Natural killer cell treated with Interleukin-12 subunit alpha and Interleukin-12 subunit beta and Interleukin-15 and Interleukin-18, amount 100 ng/mL, for 72 hours (primary cell): ENCODE data around the gene MAML2. TPM values are rescaled to one million over a fixed set of nuclear protein-coding genes. Genes with fewer than 3 reads are reported as not detected.

ENCODE experiments used
- ATAC-seq, 2 donors: fragments of 150-1000 bp; cut with Tn5 transposase in 1 of 2; sonication (Bioruptor Pico), chemical (Tn5 transposase) in 1 of 2; 2 replicates each; pipeline ENCODE4 v1.10.0; 2021
- DNase-seq: peaks from one replicate; pipeline ENCODE4 v3.0.0; 2022; ENCODE audit warnings: low spot score
- H3K27ac Mint-ChIP-seq, 2 donors: 1 replicate in 1 of 2; 2 replicates in 1 of 2; pipeline ENCODE4 v1.8.0; 2022; ENCODE audit warnings: mixed read lengths in 2 of 2, mild to moderate bottlenecking in 1 of 2, moderate library complexity in 1 of 2
- H3K27me3 Mint-ChIP-seq, 2 donors: 1 replicate in 1 of 2; 2 replicates in 1 of 2; pipeline ENCODE4 v1.8.0; 2022; ENCODE audit warnings: mixed read lengths in 2 of 2
- H3K36me3 Mint-ChIP-seq: one replicate; pipeline ENCODE4 v1.8.0; 2022; ENCODE audit warnings: mixed read lengths
- H3K4me1 Mint-ChIP-seq, 2 donors: 1 replicate in 1 of 2; 2 replicates in 1 of 2; pipeline ENCODE4 v1.8.0; 2022; ENCODE audit warnings: low read depth in 2 of 2, mixed read lengths in 2 of 2, mild to moderate bottlenecking in 1 of 2
- H3K4me3 Mint-ChIP-seq: one replicate; pipeline ENCODE4 v1.8.0; 2022; ENCODE audit warnings: mixed read lengths
- H3K9me3 Mint-ChIP-seq: 2 replicates; pipeline ENCODE4 v1.8.0; 2022; ENCODE audit warnings: mixed read lengths
- total RNA-seq, 2 donors: library from RNA; stranded (reverse); gene quantifications; one replicate each; pipeline ENCODE4 v1.2.3, GENCODE V29; 2022

Gene MAML2
- total RNA-seq, 2 donors from 2014 or later, result 15.9 to 21.9 TPM

GRCh38 chr11:96199563-96200025 is 143.4 kb downstream of the MAML2 start:
- peaks cover 33 to 45% of the 10 kb centered on the region in 2 donors for H3K4me1 Mint-ChIP-seq
- H3K4me3 Mint-ChIP-seq, result peak overlapping the region; percentile 72
- peak in 1 of 2 donors; percentile 77 for ATAC-seq
- peak overlapping the region; percentile 87 to 88 for H3K27ac Mint-ChIP-seq
- no peaks in the 10 kb centered on the region for H3K27me3 Mint-ChIP-seq
- DNase-seq, result no peak
- H3K36me3 Mint-ChIP-seq, result peaks cover 5% of the 10 kb centered on the region
- H3K9me3 Mint-ChIP-seq, result peaks cover 3% of the 10 kb centered on the region

DNA sequence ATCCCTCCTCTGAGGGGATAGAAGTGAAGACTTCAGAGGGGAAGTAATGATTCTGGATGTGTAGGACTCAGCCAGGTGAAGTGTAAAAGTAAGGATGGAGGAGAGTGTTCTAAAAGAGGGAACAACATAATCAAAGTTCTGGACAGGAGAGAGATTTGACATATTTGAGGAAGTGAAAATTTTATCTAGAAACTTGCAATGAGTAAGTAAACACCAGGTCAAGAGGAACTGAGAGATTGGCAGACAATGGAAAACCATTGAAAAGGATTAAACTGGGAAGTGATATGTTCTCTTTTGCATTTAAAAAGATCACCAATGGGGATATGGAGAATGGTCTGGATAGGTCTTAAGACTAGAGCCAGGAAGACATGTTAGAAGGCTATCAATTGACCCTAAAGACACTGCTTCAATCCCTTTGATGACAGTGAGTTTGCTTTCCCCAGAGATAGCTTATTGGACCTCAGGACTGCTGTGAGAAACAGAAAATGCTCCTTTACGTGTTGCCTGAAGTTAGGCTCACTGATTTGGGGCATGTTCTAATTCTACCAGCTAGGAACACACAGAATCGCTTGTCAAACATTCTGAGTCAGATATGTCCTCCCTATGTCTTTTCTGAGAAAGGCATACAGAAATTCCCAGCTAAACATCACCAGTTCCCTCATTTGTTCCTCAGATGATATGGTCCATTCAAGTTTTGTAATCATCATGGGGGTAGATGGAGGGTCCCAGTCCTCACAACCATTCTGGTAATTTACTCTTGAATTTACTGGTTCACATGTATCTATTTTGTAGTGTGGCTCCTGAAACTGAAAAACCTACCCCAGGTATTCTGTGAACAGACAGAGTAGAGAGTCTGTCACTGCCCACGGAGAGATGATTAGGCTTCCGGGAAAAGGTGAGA is 144.9 kb downstream of the MAML2 start:
- ATAC-seq, result peak in 1 of 2 donors; percentile 45
- Mint-ChIP-seq H3K27me3 (no peaks in the 10 kb centered on the region), H3K4me1 (peaks cover 27 to 44% of the 10 kb centered on the region in 2 donors), H3K9me3 (peaks cover 3% of the 10 kb centered on the region), H3K4me3 (peak overlapping the region; percentile 60), H3K36me3 (peaks cover 5% of the 10 kb centered on the region), H3K27ac (peak overlapping the region; percentile 60 to 72)
- DNase-seq, result no peak

DNA sequence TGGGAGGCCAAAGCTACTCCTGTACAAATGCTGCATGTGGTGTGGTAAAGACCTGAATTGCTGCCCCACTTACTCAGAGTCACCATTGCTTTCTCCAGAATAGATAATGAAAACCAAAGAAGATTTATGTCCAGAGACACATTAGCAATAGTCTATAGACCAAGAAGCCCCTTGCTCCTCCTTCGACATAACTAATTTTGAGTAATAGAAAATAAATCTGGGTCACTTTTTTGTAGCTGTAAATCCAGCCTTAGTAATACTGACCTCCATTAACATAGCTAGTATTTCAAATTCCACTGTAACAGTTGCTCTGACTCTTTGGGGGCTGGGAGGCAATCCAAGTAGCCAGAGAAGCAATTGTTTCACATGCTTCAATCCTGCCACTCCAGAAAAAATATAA is 145.9 kb downstream of the MAML2 start:
- H3K9me3 Mint-ChIP-seq, result peaks cover 3% of the 10 kb centered on the region
- H3K36me3 Mint-ChIP-seq, result peaks cover 5% of the 10 kb centered on the region
- H3K27me3 Mint-ChIP-seq, result no peaks in the 10 kb centered on the region
- peak overlapping the region in 1 of 2 donors; percentile 60 for H3K27ac Mint-ChIP-seq
- ATAC-seq, result no peak
- no peak overlapping the region for H3K4me3 Mint-ChIP-seq
- DNase-seq, result no peak
- peaks cover 29 to 44% of the 10 kb centered on the region in 2 donors for H3K4me1 Mint-ChIP-seq

DNA sequence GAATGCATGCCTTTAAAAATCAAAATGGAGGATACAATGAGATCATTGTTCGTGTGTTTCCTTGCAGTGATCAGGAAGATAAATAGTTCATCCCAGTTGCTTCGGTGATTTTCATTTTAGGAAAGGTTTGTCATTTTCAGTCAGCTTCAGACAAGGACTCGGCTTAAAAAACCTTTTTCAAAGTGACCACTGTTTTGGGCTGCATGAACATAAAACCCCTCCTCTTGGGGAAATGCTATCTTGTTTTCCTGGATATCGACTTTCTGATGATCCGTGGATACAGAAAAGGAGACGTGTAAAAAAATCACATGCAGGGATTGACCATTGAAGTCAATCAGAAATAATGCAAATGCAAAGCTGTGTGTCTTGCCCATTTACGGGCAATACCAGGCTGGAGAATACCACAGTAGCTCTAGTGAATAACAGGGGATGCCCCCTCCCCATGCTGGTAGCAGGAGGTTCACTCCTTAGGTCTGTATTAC is 146.8 kb downstream of the MAML2 start:
- Mint-ChIP-seq H3K4me1 (peaks cover 31 to 44% of the 10 kb centered on the region in 2 donors), H3K27me3 (no peaks in the 10 kb centered on the region), H3K4me3 (no peak overlapping the region), H3K27ac (peak overlapping the region in 1 of 2 donors; percentile 44), H3K9me3 (peaks cover 3% of the 10 kb centered on the region), H3K36me3 (peaks cover 5% of the 10 kb centered on the region)
- no peak for ATAC-seq
- DNase-seq, result no peak

DNA sequence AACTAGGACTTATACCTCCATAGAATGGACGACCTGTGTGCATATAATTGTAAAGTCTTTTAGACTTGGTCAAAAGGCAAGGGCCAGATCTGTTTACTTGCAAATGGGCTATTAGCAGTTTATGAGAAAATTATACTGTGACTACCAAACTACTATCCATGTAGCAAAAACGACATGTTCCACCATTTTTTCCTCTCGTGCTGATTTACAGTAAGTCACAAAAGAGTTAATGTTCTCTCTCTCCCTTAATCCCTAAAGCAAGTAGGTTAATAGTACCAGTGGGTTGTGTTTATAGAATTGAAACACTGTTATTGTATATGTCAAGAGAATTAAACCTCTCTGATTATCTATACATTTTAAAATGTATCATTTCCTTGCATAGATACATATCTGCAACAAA is 147.3 kb downstream of the MAML2 start:
- no peak for DNase-seq
- Mint-ChIP-seq H3K36me3 (peaks cover 8% of the 10 kb centered on the region), H3K27ac (peak overlapping the region in 1 of 2 donors; percentile 44), H3K9me3 (peaks cover 3% of the 10 kb centered on the region), H3K4me3 (no peak overlapping the region), H3K27me3 (no peaks in the 10 kb centered on the region), H3K4me1 (peaks cover 35 to 48% of the 10 kb centered on the region in 2 donors)
- ATAC-seq, result no peak

- Mint-ChIP-seq H3K4me1 (peaks cover 43 to 55% of the 10 kb centered on the region in 2 donors), H3K9me3 (peaks cover 3% of the 10 kb centered on the region), H3K27ac (peak overlapping the region; percentile 14 to 44), H3K4me3 (no peak overlapping the region), H3K36me3 (peaks cover 12% of the 10 kb centered on the region), H3K27me3 (no peaks in the 10 kb centered on the region)
- DNase-seq, result no peak
- ATAC-seq, result no peak
Measured at GRCh38 chr11:96194581-96195374, 148.2 kb downstream of the MAML2 start.

DNA sequence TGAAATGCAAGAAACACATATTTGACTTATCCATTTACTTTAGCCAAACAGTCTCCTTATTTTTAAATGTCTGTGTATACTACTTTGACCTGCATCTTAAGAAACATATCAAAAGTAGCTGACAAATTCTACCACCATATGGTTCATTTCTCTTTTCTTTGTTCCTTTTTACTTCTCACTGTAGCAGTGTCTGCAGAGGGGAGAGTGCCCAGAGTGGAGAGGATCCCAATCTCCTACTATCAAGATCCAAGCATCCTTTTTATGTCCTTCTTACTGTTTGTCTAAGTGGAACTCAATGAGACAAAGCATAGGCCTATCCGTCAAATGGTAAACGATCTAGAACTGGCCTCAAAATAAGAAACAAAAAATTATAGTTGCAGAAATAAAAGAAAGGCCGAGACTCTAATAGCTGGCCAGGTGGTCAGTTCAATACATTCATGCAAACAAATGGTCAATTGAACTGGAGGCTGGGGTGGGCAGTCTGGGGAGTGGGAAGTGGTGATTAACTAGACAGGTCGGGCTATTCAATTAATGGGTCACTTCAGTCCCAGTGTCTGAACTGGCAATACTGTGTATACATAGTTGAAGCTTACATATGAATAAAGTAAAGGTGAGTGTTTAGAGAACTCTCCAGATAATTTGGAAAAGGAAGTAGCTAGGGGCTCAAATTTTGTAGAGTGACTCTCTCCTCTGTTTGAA is 149.1 kb downstream of the MAML2 start:
- peaks cover 8% of the 10 kb centered on the region for H3K36me3 Mint-ChIP-seq
- H3K9me3 Mint-ChIP-seq, result peaks cover 3% of the 10 kb centered on the region
- H3K27ac Mint-ChIP-seq, result peak overlapping the region; percentile 14 to 44
- DNase-seq (no peak), ATAC-seq (no peak)
- peaks cover 45 to 59% of the 10 kb centered on the region in 2 donors for H3K4me1 Mint-ChIP-seq
- H3K4me3 Mint-ChIP-seq, result peak overlapping the region; percentile 16
- no peaks in the 10 kb centered on the region for H3K27me3 Mint-ChIP-seq

DNA sequence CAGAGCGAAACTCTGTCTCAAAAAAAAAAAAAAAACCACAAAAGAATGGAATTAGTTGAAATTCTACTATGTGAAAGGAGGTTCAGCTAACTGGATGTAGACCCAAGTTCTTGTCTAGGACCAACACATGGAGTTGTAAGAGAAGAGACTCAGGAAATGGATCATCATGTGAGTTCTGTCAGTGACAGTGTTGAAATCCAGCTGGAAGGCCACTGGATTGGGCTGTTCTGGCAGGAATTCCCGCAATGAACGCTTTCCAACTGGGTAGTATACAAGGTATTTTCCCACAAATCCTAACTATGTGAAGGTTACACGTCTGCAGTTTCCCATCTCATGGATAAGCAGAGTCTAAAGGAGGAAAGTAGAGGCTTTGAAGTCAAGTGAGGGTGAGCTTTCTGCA is 151.2 kb downstream of the MAML2 start:
- Mint-ChIP-seq H3K9me3 (no peaks in the 10 kb centered on the region), H3K4me3 (no peak overlapping the region), H3K27me3 (no peaks in the 10 kb centered on the region), H3K36me3 (peaks cover 8% of the 10 kb centered on the region), H3K4me1 (peaks cover 54 to 66% of the 10 kb centered on the region in 2 donors), H3K27ac (no peak overlapping the region)
- ATAC-seq (no peak), DNase-seq (no peak)

DNA sequence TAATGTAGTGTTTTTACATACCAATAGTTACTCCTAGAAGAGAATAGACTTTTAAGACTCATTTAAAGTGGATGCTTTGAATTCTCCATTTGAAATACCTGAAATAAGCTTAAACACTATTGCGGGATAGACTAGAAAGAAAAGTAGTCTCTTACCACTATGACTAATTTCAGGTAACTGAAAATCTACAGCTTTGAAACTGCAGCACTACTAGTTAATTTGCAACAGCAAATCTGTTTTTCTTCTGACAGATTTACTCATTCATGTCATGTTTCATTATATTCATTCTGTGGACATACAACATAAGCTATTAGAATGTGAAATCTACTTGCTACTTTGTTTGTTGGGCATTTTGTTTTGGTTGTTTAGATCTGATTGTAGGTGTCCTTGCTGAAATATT is 153.6 kb downstream of the MAML2 start:
- H3K4me1 Mint-ChIP-seq, result peaks cover 52 to 64% of the 10 kb centered on the region in 2 donors
- peak overlapping the region; percentile 68 for H3K4me3 Mint-ChIP-seq
- ATAC-seq (peak in 1 of 2 donors; percentile 58), DNase-seq (no peak)
- H3K27ac Mint-ChIP-seq, result peak overlapping the region; percentile 68 to 83
- H3K36me3 Mint-ChIP-seq, result peaks cover 8% of the 10 kb centered on the region
- H3K27me3 Mint-ChIP-seq, result no peaks in the 10 kb centered on the region
- H3K9me3 Mint-ChIP-seq, result no peaks in the 10 kb centered on the region

DNA sequence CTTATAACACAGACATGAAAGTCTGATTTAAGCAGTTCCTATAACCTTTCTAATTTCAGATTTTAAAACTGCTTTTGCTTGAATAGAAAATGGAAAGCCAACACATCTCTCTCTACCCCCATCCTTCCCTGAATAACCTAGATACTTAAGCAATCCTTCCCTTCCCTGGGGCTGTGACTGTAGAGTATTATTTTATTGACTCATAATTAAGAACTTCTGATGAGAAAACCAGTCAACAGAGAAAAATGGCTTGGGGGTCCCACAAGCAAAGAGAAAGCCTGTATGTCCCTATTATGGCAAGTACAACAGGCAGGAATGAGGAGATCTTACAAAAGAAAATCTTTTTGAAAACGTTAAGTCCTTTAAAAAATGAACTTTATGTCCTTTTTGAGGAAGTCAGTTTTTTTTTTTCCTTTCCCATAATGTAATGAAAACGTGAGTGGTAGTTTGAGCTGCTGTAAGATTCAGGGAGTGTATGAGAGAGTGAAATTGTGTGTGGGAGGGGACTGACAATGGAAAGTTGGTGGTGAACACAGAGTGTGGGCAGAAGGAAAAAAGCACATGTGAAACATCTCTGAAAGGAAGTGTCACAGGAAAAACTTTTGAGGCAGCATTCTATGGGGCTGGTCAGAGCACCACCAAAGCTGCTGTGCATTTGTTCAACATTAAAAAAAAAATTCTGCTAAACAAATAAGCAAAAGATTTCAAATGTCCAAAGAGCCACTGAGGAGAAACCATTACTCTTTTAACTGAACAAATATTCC is 154.6 kb downstream of the MAML2 start:
- DNase-seq (no peak), ATAC-seq (peak; percentile 63 to 72)
- no peaks in the 10 kb centered on the region for H3K9me3 Mint-ChIP-seq
- H3K4me3 Mint-ChIP-seq, result peak overlapping the region; percentile 70
- no peaks in the 10 kb centered on the region for H3K27me3 Mint-ChIP-seq
- H3K4me1 Mint-ChIP-seq, result peaks cover 46 to 55% of the 10 kb centered on the region in 2 donors
- H3K27ac Mint-ChIP-seq, result peak overlapping the region; percentile 68 to 83
- H3K36me3 Mint-ChIP-seq, result peaks cover 8% of the 10 kb centered on the region

DNA sequence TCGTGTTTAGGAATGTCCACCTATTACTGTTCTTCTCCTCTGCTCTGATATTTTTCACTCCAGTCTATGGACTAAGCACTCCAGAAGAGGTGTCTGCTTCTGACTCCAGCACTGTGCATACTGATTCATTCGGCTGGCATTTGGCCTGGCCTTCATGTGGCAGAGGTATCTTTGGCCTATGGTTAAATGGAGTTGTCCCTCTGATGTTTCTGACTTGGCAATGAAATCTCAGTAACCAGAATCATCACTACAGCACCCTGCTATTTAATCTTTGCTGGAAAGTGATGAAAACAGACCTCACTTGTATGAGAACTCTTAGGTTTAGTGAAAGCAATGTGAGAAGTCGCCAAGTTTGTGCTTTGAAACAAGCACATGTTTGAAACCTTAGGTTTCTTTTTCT is 155.2 kb downstream of the MAML2 start:
- Mint-ChIP-seq H3K4me3 (peak overlapping the region; percentile 70), H3K36me3 (peaks cover 8% of the 10 kb centered on the region), H3K9me3 (no peaks in the 10 kb centered on the region), H3K4me1 (peaks cover 46 to 54% of the 10 kb centered on the region in 2 donors), H3K27me3 (no peaks in the 10 kb centered on the region), H3K27ac (peak overlapping the region; percentile 68 to 83)
- no peak for ATAC-seq
- DNase-seq, result no peak

GRCh38 chr11:96186806-96187205 is 156.2 kb downstream of the MAML2 start:
- H3K27ac Mint-ChIP-seq, result peak overlapping the region in 1 of 2 donors; percentile 68
- DNase-seq, result no peak

More at GRCh38 chr11:96186806-96187205, 156.2 kb downstream of the MAML2 start:
- Mint-ChIP-seq H3K4me3 (no peak overlapping the region), H3K4me1 (peaks cover 43 to 54% of the 10 kb centered on the region in 2 donors), H3K36me3 (peaks cover 8% of the 10 kb centered on the region), H3K9me3 (no peaks in the 10 kb centered on the region), H3K27me3 (no peaks in the 10 kb centered on the region)
- ATAC-seq, result peak in 1 of 2 donors; percentile 43
